OCI-LY1 (cell line): Measurements from ENCODE around the gene QRFPR.

Experiments
- H2AFZ ChIP-seq: fragments of 200-600 bp; sonication (generic), shearing (Covaris generic); 2 replicates; pipeline ENCODE4 v1.6.0; 2014; ENCODE audit warnings: antibody characterized with exemption, mild to moderate bottlenecking, low read length
- H3F3A ChIP-seq: fragments of 200-600 bp; sonication (generic), shearing (Covaris generic); 2 replicates; pipeline ENCODE4 v1.6.0; 2014; ENCODE audit warnings: mild to moderate bottlenecking, antibody characterized with exemption, low read length, moderate library complexity; ENCODE audit not compliant: insufficient read depth
- H3K27ac ChIP-seq: fragments of 200-600 bp; sonication (generic); 2 replicates; pipeline ENCODE4 v1.5.1; 2014; ENCODE audit warnings: low read length, mixed run types, mild to moderate bottlenecking, low read depth; ENCODE audit not compliant: poor library complexity, severe bottlenecking
- H3K27me3 ChIP-seq: fragments of 200-600 bp; sonication (generic); 2 replicates; pipeline ENCODE4 v1.6.0; 2014; ENCODE audit warnings: antibody characterized with exemption, mild to moderate bottlenecking, low read length, moderate library complexity; ENCODE audit not compliant: insufficient read depth
- H3K36me3 ChIP-seq: fragments of 200-600 bp; sonication (generic); 2 replicates; pipeline ENCODE4 v1.6.1; 2014; ENCODE audit warnings: mild to moderate bottlenecking, antibody characterized with exemption, low read length, moderate library complexity, mixed read lengths; ENCODE audit not compliant: insufficient read depth
- H3K4me1 ChIP-seq: fragments of 200-600 bp; sonication (generic); 2 replicates; pipeline ENCODE4 v1.5.1; 2014; ENCODE audit warnings: mild to moderate bottlenecking, low read length, moderate library complexity; ENCODE audit not compliant: insufficient read depth, severe bottlenecking
- H3K4me2 ChIP-seq: fragments of 200-600 bp; sonication (generic), shearing (Covaris generic); 2 replicates; pipeline ENCODE4 v1.6.1; 2014; ENCODE audit warnings: low read length
- H3K4me3 ChIP-seq: fragments of 200-600 bp; sonication (generic); 2 replicates; pipeline ENCODE4 v1.5.1; 2014; ENCODE audit warnings: low read length, low read depth, mild to moderate bottlenecking, mixed read lengths; ENCODE audit not compliant: poor library complexity, severe bottlenecking
- H3K79me2 ChIP-seq: fragments of 200-600 bp; shearing (Covaris generic); 2 replicates; pipeline ENCODE4 v1.6.1; 2016; ENCODE audit warnings: mixed run types, low read length, mixed read lengths; ENCODE audit not compliant: insufficient read depth
- H3K9ac ChIP-seq: fragments of 200-600 bp; sonication (generic), shearing (Covaris generic); 2 replicates; pipeline ENCODE4 v1.6.1; 2014; ENCODE audit warnings: mild to moderate bottlenecking, low read length, mixed read lengths
- H3K9me2 ChIP-seq: fragments of 200-600 bp; sonication (generic), shearing (Covaris generic); 2 replicates; pipeline ENCODE4 v1.6.1; 2014; ENCODE audit warnings: low read depth, mild to moderate bottlenecking, low read length, mixed read lengths
- H3K9me3 ChIP-seq: fragments of 200-600 bp; shearing (Covaris generic); 2 replicates; pipeline ENCODE4 v1.6.1; 2014; ENCODE audit warnings: low read length, mixed read lengths
- H4K20me1 ChIP-seq: fragments of 200-600 bp; sonication (generic), shearing (Covaris generic); 2 replicates; pipeline ENCODE4 v1.6.0; 2016; ENCODE audit warnings: mild to moderate bottlenecking, low read length; ENCODE audit not compliant: insufficient read depth
- CTCF ChIP-seq: fragments of 200-600 bp; sonication (generic), shearing (Covaris generic); IDR thresholded peaks from 2 replicates; pipeline ENCODE4 v1.5.1; 2017; ENCODE audit warnings: mild to moderate bottlenecking, antibody characterized with exemption, low read length, moderate library complexity, mixed read lengths
- EZH2 ChIP-seq: fragments of 200-600 bp; sonication (generic), shearing (Covaris generic); IDR thresholded peaks from 2 replicates; pipeline ENCODE4 v1.8.0; 2017; ENCODE audit warnings: borderline replicate concordance, mixed run types, mild to moderate bottlenecking, antibody characterized with exemption, low read length, moderate library complexity, mixed read lengths

Gene QRFPR

GRCh38 chr4:121380776-121381462 is at the start of gene QRFPR:
Gene QRFPR, minus strand, starts transcription at chr4:121381018. Its CDS starts 371 bp downstream, at chr4:121380647.
- no peaks in the 10 kb centered on the region for H3F3A ChIP-seq
- H3K27ac ChIP-seq: no peak within 1 kb of the TSS
- no peak for TF ChIP-seq CTCF
- TF ChIP-seq EZH2: no peak
- H3K79me2 ChIP-seq: no peaks in the 10 kb centered on the region
- no peak within 1 kb of the TSS for H3K4me2 ChIP-seq
- H3K36me3 ChIP-seq: no peaks in the 10 kb centered on the region
- H3K4me3 ChIP-seq: no peak within 1 kb of the TSS
- no peak within 1 kb of the TSS for H3K9ac ChIP-seq
- no peaks in the 10 kb centered on the region for H3K9me3 ChIP-seq
- no peaks in the 10 kb centered on the region for H3K27me3 ChIP-seq
- H3K4me1 ChIP-seq: no peaks in the 10 kb centered on the region
- H4K20me1 ChIP-seq: no peaks in the 10 kb centered on the region
- no peak within 1 kb of the TSS for H2AFZ ChIP-seq
- H3K9me2 ChIP-seq: no peaks in the 10 kb centered on the region

GRCh38 chr4:121428721-121429120 is 47.9 kb upstream of the QRFPR start:
- Histone ChIP-seq H3K9ac (no peak overlapping the region), H3K9me3 (no peaks in the 10 kb centered on the region), H3K9me2 (no peaks in the 10 kb centered on the region), H3K36me3 (no peaks in the 10 kb centered on the region), H2AFZ (no peak overlapping the region), H3K27me3 (no peaks in the 10 kb centered on the region), H3F3A (no peaks in the 10 kb centered on the region), H3K27ac (no peak overlapping the region), H4K20me1 (no peaks in the 10 kb centered on the region), H3K4me1 (no peaks in the 10 kb centered on the region), H3K79me2 (no peaks in the 10 kb centered on the region), H3K4me3 (no peak overlapping the region), H3K4me2 (no peak overlapping the region)
- TF ChIP-seq EZH2 (no peak), CTCF (no peak)

- H3K9me2 ChIP-seq: no peaks in the 10 kb centered on the region
- no peaks in the 10 kb centered on the region for H4K20me1 ChIP-seq
- no peaks in the 10 kb centered on the region for H3K4me1 ChIP-seq
- H3K9ac ChIP-seq: no peak overlapping the region
- no peaks in the 10 kb centered on the region for H3K9me3 ChIP-seq
- H3K27ac ChIP-seq: no peak overlapping the region
- no peaks in the 10 kb centered on the region for H3K36me3 ChIP-seq
- no peak overlapping the region for H3K4me3 ChIP-seq
- H2AFZ ChIP-seq: no peak overlapping the region
- TF ChIP-seq CTCF (peak; percentile 32; the same call in 1 of the 2 replicates), EZH2 (no peak)
- H3F3A ChIP-seq: no peaks in the 10 kb centered on the region
- H3K27me3 ChIP-seq: no peaks in the 10 kb centered on the region
- H3K4me2 ChIP-seq: no peak overlapping the region
- H3K79me2 ChIP-seq: no peaks in the 10 kb centered on the region
Measured at GRCh38 chr4:121421594-121421993, 40.8 kb upstream of the QRFPR start.
